Trophoblast cell (in vitro differentiated cells and primary cell): ENCODE results near the gene KRTAP10-7.

Experiments used
- DNase-seq, 2 donors: peaks; one replicate each; pipeline ENCODE4 v3.0.0-alpha.2; 2016
- H2AFZ ChIP-seq: 2 replicates; pipeline ENCODE4 v1.6.1; 2013; ENCODE audit warnings: low read length, moderate library complexity, mild to moderate bottlenecking; ENCODE audit not compliant: insufficient read depth, poor library complexity
- H2AK5ac ChIP-seq: 2 replicates; pipeline ENCODE4 v1.6.1; 2013; ENCODE audit warnings: mild to moderate bottlenecking, low read length
- H2BK120ac ChIP-seq: 2 replicates; pipeline ENCODE4 v1.6.1; 2013; ENCODE audit warnings: low read length, mild to moderate bottlenecking, moderate library complexity; ENCODE audit not compliant: insufficient read depth, poor library complexity
- H2BK12ac ChIP-seq: 2 replicates; pipeline ENCODE4 v1.6.1; 2013; ENCODE audit warnings: mild to moderate bottlenecking, low read length, moderate library complexity
- H2BK5ac ChIP-seq: 2 replicates; pipeline ENCODE4 v1.6.1; 2013; ENCODE audit warnings: low read length, low read depth, moderate library complexity, mild to moderate bottlenecking; ENCODE audit not compliant: poor library complexity
- H3K14ac ChIP-seq: 2 replicates; pipeline ENCODE4 v1.6.1; 2013; ENCODE audit warnings: mild to moderate bottlenecking, low read length
- H3K18ac ChIP-seq: 2 replicates; pipeline ENCODE4 v1.6.1; 2013; ENCODE audit warnings: mild to moderate bottlenecking, low read length
- H3K23ac ChIP-seq: 2 replicates; pipeline ENCODE4 v1.6.1; 2013; ENCODE audit warnings: low read length
- H3K27ac ChIP-seq: 2 replicates; pipeline ENCODE4 v1.5.1; 2013; ENCODE audit warnings: low read depth, mild to moderate bottlenecking, inconsistent platforms, low read length, moderate library complexity
- H3K27me3 ChIP-seq: 2 replicates; pipeline ENCODE4 v1.6.1; 2013; ENCODE audit warnings: inconsistent platforms, mild to moderate bottlenecking, low read length, moderate library complexity; ENCODE audit not compliant: insufficient read depth
- H3K36me3 ChIP-seq, 2 experiments: 1 replicate in 1 of 2; 2 replicates in 1 of 2; pipeline ENCODE4 v1.6.1; 2013; ENCODE audit warnings: low read length in 2 of 2, mild to moderate bottlenecking in 2 of 2, moderate library complexity in 1 of 2; ENCODE audit not compliant: insufficient read depth in 2 of 2, control insufficient read depth in 1 of 2
- H3K4ac ChIP-seq: 2 replicates; pipeline ENCODE4 v1.6.1; 2013; ENCODE audit warnings: low read depth, mild to moderate bottlenecking, low read length, moderate library complexity
- H3K4me1 ChIP-seq, 2 experiments: 1 replicate in 1 of 2; 2 replicates in 1 of 2; pipeline ENCODE4 v1.6.1; 2013; ENCODE audit warnings: low read length in 2 of 2, mild to moderate bottlenecking in 2 of 2, moderate library complexity in 1 of 2; ENCODE audit not compliant: insufficient read depth in 2 of 2, control insufficient read depth in 1 of 2
- H3K4me2 ChIP-seq: 2 replicates; pipeline ENCODE4 v1.6.1; 2013; ENCODE audit warnings: inconsistent platforms, mild to moderate bottlenecking, low read length, moderate library complexity
- H3K4me3 ChIP-seq: 2 replicates; pipeline ENCODE4 v1.5.1; 2013; ENCODE audit warnings: mild to moderate bottlenecking, low read depth, low read length, inconsistent platforms
- H3K79me1 ChIP-seq: one replicate; pipeline ENCODE4 v1.6.1; 2013; ENCODE audit warnings: low read length
- H3K79me2 ChIP-seq: 2 replicates; pipeline ENCODE4 v1.6.1; 2013; ENCODE audit warnings: low read length, mild to moderate bottlenecking; ENCODE audit not compliant: control insufficient read depth, insufficient read depth, poor library complexity
- H3K9ac ChIP-seq: 2 replicates; pipeline ENCODE4 v1.6.1; 2013; ENCODE audit warnings: mild to moderate bottlenecking, low read length
- H3K9me3 ChIP-seq: 2 replicates; pipeline ENCODE4 v1.6.1; 2013; ENCODE audit warnings: low read depth, mild to moderate bottlenecking, control low read depth, inconsistent platforms, low read length; ENCODE audit not compliant: insufficient read depth
- H4K12ac ChIP-seq: 2 replicates; pipeline ENCODE4 v1.6.1; 2013; ENCODE audit warnings: low read depth, mild to moderate bottlenecking, low read length, moderate library complexity
- H4K8ac ChIP-seq: 2 replicates; pipeline ENCODE4 v1.6.1; 2013; ENCODE audit warnings: low read depth, mild to moderate bottlenecking, low read length, moderate library complexity
- H4K91ac ChIP-seq: one replicate; pipeline ENCODE4 v1.6.1; 2013; ENCODE audit warnings: low read depth, mild to moderate bottlenecking, low read length, moderate library complexity
- WGBS: extraction: QIAGEN DNeasy Blood & Tissue Kit; methylation state at CpG from one replicate; pipeline ENCODE4 v1.1.7; 2013; ENCODE audit warnings: missing lambda C conversion rate; ENCODE audit not compliant: insufficient read length, insufficient coverage; ENCODE audit errors: extremely low coverage; 5-methylcytosine and 5-hydroxymethylcytosine counted together

Gene KRTAP10-7

DNA sequence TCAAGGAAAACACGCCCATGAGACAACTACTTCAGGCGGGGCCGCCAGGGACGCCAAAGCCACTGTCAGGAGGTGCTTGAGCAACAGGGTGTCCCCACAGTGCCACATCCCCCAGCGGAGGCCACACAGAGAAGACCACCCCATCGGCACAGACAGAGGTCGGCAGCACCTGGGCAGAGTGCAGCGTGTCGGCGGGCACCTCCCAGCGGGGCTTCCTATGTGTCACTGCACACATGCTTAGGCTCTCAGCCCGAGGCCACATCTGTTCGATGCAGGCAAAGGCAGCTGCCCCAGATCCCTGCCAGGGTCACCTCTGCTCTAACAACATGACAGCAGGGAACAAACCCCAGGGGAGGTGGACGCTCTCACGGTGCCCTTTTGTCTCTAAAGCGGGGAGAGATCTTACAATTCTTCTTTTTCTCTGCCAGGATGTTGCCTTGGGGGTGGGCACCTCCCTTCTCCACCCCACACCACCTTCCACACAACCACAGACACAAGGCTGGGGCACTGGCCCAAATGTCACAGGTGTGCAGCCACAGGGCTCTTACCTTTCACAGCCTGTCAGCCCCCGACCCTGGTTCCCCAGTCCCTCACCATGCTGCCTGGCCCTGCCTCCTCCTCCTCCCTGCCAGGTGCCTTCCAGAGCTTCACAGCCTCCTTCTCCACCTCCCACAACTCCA, 15.7 kb downstream of the KRTAP10-7 start:
- Histone ChIP-seq H2AK5ac (no peak overlapping the region), H3K4me1 (no peaks in the 10 kb centered on the region), H4K8ac (no peak overlapping the region), H3K4me3 (no peak overlapping the region), H3K14ac (no peak overlapping the region), H2AFZ (no peak overlapping the region), H3K79me2 (no peaks in the 10 kb centered on the region), H3K27me3 (no peaks in the 10 kb centered on the region), H3K9me3 (peaks cover 28% of the 10 kb centered on the region), H2BK120ac (no peak overlapping the region), H3K23ac (no peak overlapping the region), H2BK12ac (no peak overlapping the region), H3K4ac (no peak overlapping the region), H3K18ac (no peak overlapping the region), H3K27ac (no peak overlapping the region), H4K91ac (no peak overlapping the region), H3K9ac (no peak overlapping the region), H3K36me3 (no peaks in the 10 kb centered on the region), H3K79me1 (no peaks in the 10 kb centered on the region), H4K12ac (no peak overlapping the region), H3K4me2 (no peak overlapping the region), H2BK5ac (no peak overlapping the region)
- DNase-seq, result no peak
- WGBS, result no CpG with 5 or more reads among the region's 17 CpGs

DNA sequence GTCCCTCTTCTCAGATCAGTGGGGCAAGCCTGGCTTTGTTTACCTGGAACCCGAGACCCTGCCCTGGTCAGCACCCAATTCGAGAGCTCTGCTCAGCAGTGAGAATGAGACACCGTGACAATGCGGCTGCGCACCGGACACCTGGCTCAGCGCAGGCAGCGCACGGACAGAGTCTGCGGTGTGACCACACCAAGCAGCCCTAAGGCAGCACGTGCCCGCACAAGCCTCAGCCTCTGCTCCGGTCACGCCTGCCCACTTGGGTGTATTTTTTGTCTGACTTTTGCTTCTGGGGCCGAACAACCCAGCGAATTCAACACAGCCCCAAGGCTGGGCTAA, 16.2 kb downstream of the KRTAP10-7 start:
- no peak for DNase-seq
- Histone ChIP-seq H3K79me1 (no peaks in the 10 kb centered on the region), H4K12ac (no peak overlapping the region), H2AK5ac (no peak overlapping the region), H3K4me1 (no peaks in the 10 kb centered on the region), H2BK120ac (no peak overlapping the region), H3K27ac (no peak overlapping the region), H3K9me3 (peaks cover 26% of the 10 kb centered on the region), H4K8ac (no peak overlapping the region), H3K4ac (no peak overlapping the region), H3K79me2 (no peaks in the 10 kb centered on the region), H2BK12ac (no peak overlapping the region), H3K23ac (no peak overlapping the region), H3K4me2 (no peak overlapping the region), H3K9ac (no peak overlapping the region), H3K36me3 (no peaks in the 10 kb centered on the region), H3K27me3 (no peaks in the 10 kb centered on the region), H3K18ac (no peak overlapping the region), H2AFZ (no peak overlapping the region), H3K4me3 (no peak overlapping the region), H3K14ac (no peak overlapping the region), H4K91ac (no peak overlapping the region), H2BK5ac (no peak overlapping the region)
- WGBS, result no CpG with 5 or more reads among the region's 16 CpGs

GRCh38 chr21:44617071-44617501, 16.7 kb downstream of the KRTAP10-7 start:
- H3K27me3 ChIP-seq, result no peaks in the 10 kb centered on the region
- no peak overlapping the region for H2AFZ ChIP-seq
- H3K18ac ChIP-seq, result no peak overlapping the region
- H3K4me2 ChIP-seq, result no peak overlapping the region
- H4K8ac ChIP-seq, result no peak overlapping the region
- H2BK120ac ChIP-seq, result no peak overlapping the region
- H2AK5ac ChIP-seq, result no peak overlapping the region
- no CpG with 5 or more reads among the region's 8 CpGs for WGBS
- H3K79me1 ChIP-seq, result no peaks in the 10 kb centered on the region
- no peak overlapping the region for H3K23ac ChIP-seq
- no peak overlapping the region for H4K91ac ChIP-seq
- H3K79me2 ChIP-seq, result no peaks in the 10 kb centered on the region
- H4K12ac ChIP-seq, result no peak overlapping the region
- H3K4me3 ChIP-seq, result no peak overlapping the region
- H3K4me1 ChIP-seq, result no peaks in the 10 kb centered on the region
- peaks cover 20% of the 10 kb centered on the region for H3K9me3 ChIP-seq
- H2BK12ac ChIP-seq, result no peak overlapping the region
- no peaks in the 10 kb centered on the region for H3K36me3 ChIP-seq
- H3K4ac ChIP-seq, result no peak overlapping the region
- H3K14ac ChIP-seq, result no peak overlapping the region
- DNase-seq, result no peak
- no peak overlapping the region for H3K9ac ChIP-seq
- no peak overlapping the region for H2BK5ac ChIP-seq
- no peak overlapping the region for H3K27ac ChIP-seq

- Histone ChIP-seq H2AFZ (no peak overlapping the region), H3K14ac (no peak overlapping the region), H4K12ac (no peak overlapping the region), H2BK5ac (no peak overlapping the region), H3K79me1 (no peaks in the 10 kb centered on the region), H3K18ac (no peak overlapping the region), H2AK5ac (no peak overlapping the region), H2BK120ac (no peak overlapping the region), H3K27ac (no peak overlapping the region), H2BK12ac (no peak overlapping the region), H3K36me3 (no peaks in the 10 kb centered on the region), H3K79me2 (no peaks in the 10 kb centered on the region), H4K91ac (no peak overlapping the region), H3K4me1 (no peaks in the 10 kb centered on the region), H3K23ac (no peak overlapping the region), H4K8ac (no peak overlapping the region), H3K4ac (no peak overlapping the region), H3K4me2 (no peak overlapping the region), H3K9me3 (peaks cover 17% of the 10 kb centered on the region), H3K4me3 (no peak overlapping the region), H3K9ac (no peak overlapping the region), H3K27me3 (no peaks in the 10 kb centered on the region)
- no CpG with 5 or more reads among the region's 4 CpGs for WGBS
- DNase-seq, result no peak
Observed at GRCh38 chr21:44618504-44618903, 18.1 kb downstream of the KRTAP10-7 start.
